T-helper 1 cell treated with Interleukin-12 subunit alpha and Interleukin-12 subunit beta and Interleukin-4 antibody, amounts not matched to agents 30 μg/mL and 1 μg/mL, for 36 hours (primary cell): ENCODE results near the gene PI4K2A.
A peak's percentile ranks its signal among the peaks of the same experiment; 100 is the strongest.
"Not testable (repeated sequence)": the region's sequence is repeated elsewhere in the genome, so short reads cannot be mapped to it uniquely, and the experiment has no call there.

ENCODE experiments used
- H3K27ac Mint-ChIP-seq: one replicate; pipeline ENCODE4 v1.8.0; 2021; ENCODE audit warnings: mild to moderate bottlenecking, mixed read lengths
- H3K27me3 Mint-ChIP-seq: one replicate; pipeline ENCODE4 v1.8.0; 2021; ENCODE audit warnings: low read depth, mixed read lengths
- H3K36me3 Mint-ChIP-seq: one replicate; pipeline ENCODE4 v1.8.0; 2021; ENCODE audit warnings: low read depth, mixed read lengths
- H3K4me1 Mint-ChIP-seq: one replicate; pipeline ENCODE4 v1.8.0; 2021; ENCODE audit warnings: low read depth, mixed read lengths
- H3K4me3 Mint-ChIP-seq: one replicate; pipeline ENCODE4 v1.8.0; 2021; ENCODE audit warnings: mild to moderate bottlenecking, moderate library complexity, mixed read lengths
- H3K9me3 Mint-ChIP-seq: one replicate; pipeline ENCODE4 v1.8.0; 2021; ENCODE audit warnings: mixed read lengths

PI4K2A gene

GRCh38 chr10:97698072-97698655 lies 57.7 kb downstream of the PI4K2A start:
- not testable (repeated sequence) for H3K4me1 Mint-ChIP-seq, H3K36me3 Mint-ChIP-seq, H3K4me3 Mint-ChIP-seq, H3K27ac Mint-ChIP-seq, H3K27me3 Mint-ChIP-seq, H3K9me3 Mint-ChIP-seq

DNA sequence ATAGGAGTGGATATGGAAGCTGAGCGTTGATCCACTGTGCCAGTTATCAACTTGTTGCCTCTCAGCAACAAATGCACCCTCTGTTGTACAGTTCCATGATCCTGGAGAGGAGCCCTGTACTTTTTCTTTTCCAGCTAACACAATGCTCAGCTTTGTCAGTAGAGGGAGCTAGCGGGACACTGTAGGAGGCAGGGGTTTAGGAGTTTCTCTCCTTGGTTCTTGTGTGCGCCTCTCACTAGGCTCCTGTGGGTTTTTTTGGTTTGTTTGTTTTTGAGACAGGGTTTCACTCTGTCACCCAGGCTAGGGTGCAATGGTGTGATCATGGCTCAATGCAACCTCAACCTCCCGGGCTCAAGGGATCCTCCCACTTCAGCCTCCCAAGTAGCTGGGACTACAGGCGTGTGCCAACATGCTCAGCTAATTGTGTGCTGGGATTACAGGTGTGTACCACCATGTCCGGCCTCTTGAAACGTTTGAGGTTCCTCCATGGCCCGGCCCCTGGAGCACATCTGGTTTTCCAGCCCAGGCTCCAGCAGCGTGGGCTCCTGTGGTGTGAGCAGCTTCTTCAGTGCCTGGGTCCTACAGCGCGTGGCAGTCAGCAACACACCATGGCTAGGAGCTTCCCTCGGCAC lies 61.1 kb downstream of the PI4K2A start:
- Mint-ChIP-seq H3K27ac (no peak overlapping the region), H3K9me3 (no peaks in the 10 kb centered on the region), H3K4me1 (no peaks in the 10 kb centered on the region), H3K27me3 (peaks cover 19% of the 10 kb centered on the region), H3K36me3 (no peaks in the 10 kb centered on the region), H3K4me3 (no peak overlapping the region)

GRCh38 chr10:97703398-97704067 lies 63.1 kb downstream of the PI4K2A start:
- H3K4me1 Mint-ChIP-seq, result no peaks in the 10 kb centered on the region
- H3K36me3 Mint-ChIP-seq, result no peaks in the 10 kb centered on the region
- no peak overlapping the region for H3K27ac Mint-ChIP-seq

GRCh38 chr10:97704341-97704740 lies 63.9 kb downstream of the PI4K2A start:
- Mint-ChIP-seq H3K27ac (no peak overlapping the region), H3K4me1 (peaks cover under 1% of the 10 kb centered on the region), H3K27me3 (peaks cover 23% of the 10 kb centered on the region), H3K9me3 (no peaks in the 10 kb centered on the region), H3K4me3 (no peak overlapping the region), H3K36me3 (no peaks in the 10 kb centered on the region)

More at GRCh38 chr10:97703398-97704067, 63.1 kb downstream of the PI4K2A start:
- Mint-ChIP-seq H3K27me3 (peaks cover 25% of the 10 kb centered on the region), H3K4me3 (no peak overlapping the region), H3K9me3 (no peaks in the 10 kb centered on the region)

DNA sequence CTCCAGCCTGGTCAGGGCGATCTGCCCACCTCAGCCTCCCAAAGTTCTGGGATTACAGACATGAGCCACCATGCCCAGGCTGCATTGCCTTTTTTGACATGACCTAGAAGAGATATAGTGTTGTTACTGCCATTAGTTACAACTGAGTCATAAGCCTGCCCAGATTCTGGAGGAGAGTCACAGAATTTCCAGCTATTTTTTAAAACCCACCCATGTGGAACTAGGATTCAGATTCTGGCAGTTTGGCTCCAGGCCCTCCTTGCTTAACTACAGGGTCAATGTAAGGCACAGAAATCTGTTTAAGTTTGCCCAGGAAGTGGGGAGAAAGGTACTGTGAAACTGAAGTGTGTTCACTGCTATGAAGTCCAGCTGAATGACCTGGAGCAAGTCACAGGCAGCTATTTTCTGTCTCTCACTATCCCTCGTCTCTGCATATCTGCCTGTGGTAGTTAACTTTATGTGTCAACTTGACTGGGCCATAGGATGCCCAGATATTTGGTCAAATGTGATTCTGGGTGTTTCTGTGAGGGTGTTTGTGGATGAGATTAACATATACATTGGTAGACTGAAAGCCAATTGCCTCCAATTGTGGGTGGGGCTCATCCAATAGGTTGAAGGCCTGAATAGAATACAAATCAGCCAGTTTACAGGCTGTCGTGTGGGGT lies 64.7 kb downstream of the PI4K2A start:
- no peaks in the 10 kb centered on the region for H3K36me3 Mint-ChIP-seq
- H3K27me3 Mint-ChIP-seq, result peaks cover 25% of the 10 kb centered on the region
- no peak overlapping the region for H3K27ac Mint-ChIP-seq
- H3K4me1 Mint-ChIP-seq, result peaks cover 5% of the 10 kb centered on the region
- H3K9me3 Mint-ChIP-seq, result no peaks in the 10 kb centered on the region
- no peak overlapping the region for H3K4me3 Mint-ChIP-seq

- H3K27me3 Mint-ChIP-seq, result peaks cover 37% of the 10 kb centered on the region
- H3K9me3 Mint-ChIP-seq, result no peaks in the 10 kb centered on the region
- no peaks in the 10 kb centered on the region for H3K36me3 Mint-ChIP-seq
- peaks cover 5% of the 10 kb centered on the region for H3K4me1 Mint-ChIP-seq
- no peak overlapping the region for H3K27ac Mint-ChIP-seq
- H3K4me3 Mint-ChIP-seq, result no peak overlapping the region
Measured at GRCh38 chr10:97707134-97707861, 66.8 kb downstream of the PI4K2A start.

DNA sequence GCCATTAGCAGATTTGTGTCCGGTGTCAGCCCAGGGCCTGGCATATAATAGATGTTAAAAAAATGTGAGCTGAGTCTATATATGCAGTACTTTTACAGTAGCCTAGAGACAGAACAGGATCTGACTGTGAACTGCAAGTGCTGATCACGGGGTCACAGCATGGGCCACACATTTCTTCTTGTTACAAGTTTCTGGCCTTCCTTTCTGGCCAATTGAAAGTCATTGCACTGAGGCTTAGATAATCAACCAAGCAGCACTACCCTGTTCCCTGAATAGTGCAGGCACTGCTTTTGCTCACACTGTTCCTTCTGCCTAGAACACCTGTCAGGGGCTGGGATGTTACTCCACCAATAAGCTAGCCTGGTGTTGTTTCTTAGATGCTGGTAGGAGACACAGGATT lies 67.7 kb downstream of the PI4K2A start:
- no peak overlapping the region for H3K27ac Mint-ChIP-seq
- H3K36me3 Mint-ChIP-seq, result no peaks in the 10 kb centered on the region
- peaks cover 9% of the 10 kb centered on the region for H3K4me1 Mint-ChIP-seq
- peaks cover 40% of the 10 kb centered on the region for H3K27me3 Mint-ChIP-seq
- H3K4me3 Mint-ChIP-seq, result no peak overlapping the region
- no peaks in the 10 kb centered on the region for H3K9me3 Mint-ChIP-seq

DNA sequence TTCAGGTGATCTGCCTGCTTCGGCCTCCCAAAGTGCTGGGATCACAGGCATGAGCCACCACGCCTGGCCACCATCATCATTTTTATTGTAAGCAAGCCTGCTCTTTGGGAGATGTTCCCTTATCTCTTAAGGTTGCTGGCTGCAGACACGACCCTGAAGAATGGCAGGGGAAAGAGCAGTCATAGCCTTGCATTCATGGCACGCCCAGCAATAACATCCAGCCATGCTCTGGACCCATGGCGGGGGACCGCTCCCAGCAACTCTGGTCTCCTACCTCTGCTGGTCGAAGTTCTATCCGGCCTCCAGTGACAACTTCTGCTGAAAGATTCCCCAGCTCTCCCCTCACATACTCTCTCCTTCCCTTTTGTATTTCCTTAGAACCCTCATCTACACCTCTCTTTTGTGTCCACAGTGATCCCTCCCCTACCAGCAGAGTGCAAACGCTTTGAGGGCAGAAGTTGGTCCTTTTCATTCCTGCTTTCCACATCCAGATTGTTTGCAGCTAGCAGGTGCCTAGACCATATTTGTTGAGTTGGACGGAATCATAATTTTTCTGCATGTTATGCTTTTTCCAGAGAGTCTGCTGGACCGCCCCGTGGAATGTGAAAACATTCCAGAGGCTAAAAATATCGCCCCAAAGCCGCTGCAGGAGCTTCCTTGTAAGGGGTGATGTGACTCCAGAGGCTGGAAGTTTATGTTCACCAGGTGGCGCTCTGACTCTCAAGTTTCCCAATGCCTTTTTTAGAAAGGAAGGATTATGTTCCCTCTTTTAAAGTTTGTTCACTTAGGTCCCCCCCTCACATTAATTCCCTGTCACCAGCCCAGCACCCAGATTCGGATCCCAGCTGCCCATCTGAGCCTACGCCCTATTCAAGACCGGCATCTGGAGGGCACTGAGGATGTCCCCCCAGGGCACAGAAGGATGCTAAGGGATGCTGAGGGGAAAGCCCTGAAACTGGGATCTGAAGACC lies 68.8 kb downstream of the PI4K2A start:
- Mint-ChIP-seq H3K4me1 (peaks cover 11% of the 10 kb centered on the region), H3K36me3 (no peaks in the 10 kb centered on the region), H3K27ac (no peak overlapping the region), H3K27me3 (peaks cover 34% of the 10 kb centered on the region), H3K4me3 (no peak overlapping the region), H3K9me3 (no peaks in the 10 kb centered on the region)

GRCh38 chr10:97711640-97712572 lies 71.4 kb downstream of the PI4K2A start:
- Mint-ChIP-seq H3K27me3 (peaks cover 54% of the 10 kb centered on the region), H3K4me3 (peak overlapping the region; percentile 37), H3K36me3 (no peaks in the 10 kb centered on the region), H3K4me1 (peaks cover 11% of the 10 kb centered on the region), H3K9me3 (no peaks in the 10 kb centered on the region), H3K27ac (no peak overlapping the region)

DNA sequence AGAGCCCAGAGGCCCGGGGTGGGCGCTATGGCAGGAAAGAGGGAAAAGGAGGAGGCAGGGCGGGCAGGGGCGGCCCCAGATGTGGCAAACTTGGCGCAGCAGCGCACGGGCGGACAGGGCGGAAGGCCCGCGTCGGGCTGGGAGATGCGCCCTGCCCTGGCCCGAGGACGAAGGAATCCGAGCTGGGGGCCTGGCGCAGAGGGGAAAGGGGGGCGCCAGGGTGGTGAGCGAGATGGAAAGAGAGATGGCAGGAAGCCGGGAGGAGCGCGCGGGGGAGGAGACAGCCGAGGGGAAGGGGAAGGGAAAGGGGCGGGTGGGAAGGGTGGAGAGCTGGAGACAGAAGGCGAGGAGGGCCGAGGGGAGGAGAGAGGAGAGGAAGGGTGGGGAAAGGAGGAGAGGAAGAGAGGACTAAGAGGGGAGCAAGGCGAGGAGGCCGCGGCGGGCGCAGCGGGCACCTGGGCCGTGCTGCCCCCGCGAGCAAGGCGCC lies 72.9 kb downstream of the PI4K2A start, which contains the start of gene MARVELD1:
MARVELD1 (plus strand) TSS at position 392 of the 487 bp plus-strand sequence. CDS start 147 bp downstream, outside the sequence.
- H3K27me3 Mint-ChIP-seq, result peaks cover 49% of the 10 kb centered on the region
- H3K27ac Mint-ChIP-seq, result peak within 1 kb of the TSS; percentile 78
- no peaks in the 10 kb centered on the region for H3K9me3 Mint-ChIP-seq
- no peaks in the 10 kb centered on the region for H3K36me3 Mint-ChIP-seq
- peak within 1 kb of the TSS; percentile 98 for H3K4me3 Mint-ChIP-seq
- H3K4me1 Mint-ChIP-seq, result peaks cover 12% of the 10 kb centered on the region

DNA sequence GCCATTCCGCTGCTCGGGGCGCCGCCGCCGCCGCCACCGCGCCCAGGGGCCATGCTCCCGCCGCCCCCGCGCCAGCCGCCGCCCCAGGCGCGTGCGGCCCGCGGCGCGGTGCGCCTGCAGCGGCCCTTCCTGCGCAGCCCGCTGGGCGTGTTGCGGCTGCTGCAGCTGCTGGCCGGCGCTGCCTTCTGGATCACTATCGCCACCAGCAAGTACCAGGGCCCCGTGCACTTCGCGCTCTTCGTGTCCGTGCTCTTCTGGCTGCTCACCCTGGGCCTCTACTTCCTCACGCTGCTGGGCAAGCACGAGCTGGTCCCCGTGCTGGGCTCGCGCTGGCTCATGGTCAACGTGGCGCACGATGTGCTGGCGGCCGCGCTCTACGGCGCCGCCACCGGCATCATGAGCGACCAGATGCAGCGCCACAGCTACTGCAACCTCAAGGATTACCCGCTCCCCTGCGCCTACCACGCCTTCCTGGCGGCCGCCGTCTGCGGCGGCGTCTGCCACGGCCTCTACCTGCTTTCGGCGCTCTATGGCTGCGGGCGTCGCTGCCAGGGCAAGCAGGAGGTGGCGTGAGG lies 73.4 kb downstream of the PI4K2A start:
- peak overlapping the region; percentile 98 for H3K4me3 Mint-ChIP-seq
- peaks cover 12% of the 10 kb centered on the region for H3K4me1 Mint-ChIP-seq
- H3K36me3 Mint-ChIP-seq, result no peaks in the 10 kb centered on the region
- peak overlapping the region; percentile 78 for H3K27ac Mint-ChIP-seq
- no peaks in the 10 kb centered on the region for H3K9me3 Mint-ChIP-seq
- H3K27me3 Mint-ChIP-seq, result peaks cover 49% of the 10 kb centered on the region
